SK-N-SH treated with all-trans-retinoic acid at 6 μM for 48 hours (cell line): Measurements from ENCODE around the gene KCNN2.

Experiments
- ATAC-seq: fragments of 200-7000 bp; cut with Tn5 transposase; 3 replicates; pipeline ENCODE4 v1.9.1; 2020; ENCODE audit warnings: mild to moderate bottlenecking, moderate library complexity
- ARNTL ChIP-seq: fragments of 450-650 bp; formaldehyde crosslinking; IDR thresholded peaks from 2 replicates; pipeline ENCODE4 v1.5.0; 2020; ENCODE audit warnings: low read depth, mild to moderate bottlenecking, moderate library complexity, borderline replicate concordance
- BACH2 ChIP-seq: fragments of 250-450 bp; sonication (Bioruptor Pico); IDR thresholded peaks from 2 replicates; pipeline ENCODE4 v1.9.0; 2021; ENCODE audit warnings: mild to moderate bottlenecking, borderline replicate concordance
- CSDC2 ChIP-seq: fragments of 250-450 bp; sonication (Bioruptor Pico); IDR thresholded peaks from 2 replicates; pipeline ENCODE4 v1.5.0; 2020; ENCODE audit warnings: mild to moderate bottlenecking, moderate library complexity
- ESRRG ChIP-seq: fragments of 250-450 bp; sonication (Bioruptor Pico); IDR thresholded peaks from 2 replicates; pipeline ENCODE4 v1.6.1; 2021; ENCODE audit warnings: mild to moderate bottlenecking
- OSR1 ChIP-seq: fragments of 250-450 bp; sonication (Bioruptor Pico); IDR thresholded peaks from 2 replicates; pipeline ENCODE4 v1.8.0; 2022; ENCODE audit warnings: moderate library complexity, mild to moderate bottlenecking, inconsistent platforms
- PPARA ChIP-seq: fragments of 250-450 bp; sonication (Bioruptor Pico); IDR thresholded peaks from 2 replicates; pipeline ENCODE4 v1.5.0; 2020; ENCODE audit warnings: mild to moderate bottlenecking, borderline replicate concordance
- RARB ChIP-seq: fragments of 250-450 bp; sonication (Bioruptor Pico); IDR thresholded peaks from 2 replicates; pipeline ENCODE4 v1.8.0; 2021; ENCODE audit warnings: mild to moderate bottlenecking, moderate library complexity
- SNAI2 ChIP-seq: fragments of 250-450 bp; sonication (Bioruptor Pico); IDR thresholded peaks from 2 replicates; pipeline ENCODE4 v1.5.0; 2020; ENCODE audit warnings: mild to moderate bottlenecking, moderate library complexity
- TCF4 ChIP-seq: fragments of 250-450 bp; sonication (Bioruptor Pico); IDR thresholded peaks from 2 replicates; pipeline ENCODE4 v1.8.0; 2021; ENCODE audit warnings: mild to moderate bottlenecking, moderate library complexity, borderline replicate concordance
- TOX ChIP-seq: fragments of 250-450 bp; sonication (Bioruptor Pico); IDR thresholded peaks from 2 replicates; pipeline ENCODE4 v1.8.0; 2021; ENCODE audit warnings: mild to moderate bottlenecking, moderate library complexity, borderline replicate concordance
- ZC3H10 ChIP-seq: fragments of 250-450 bp; sonication (Bioruptor Pico); IDR thresholded peaks from 2 replicates; pipeline ENCODE4 v1.5.1; 2021; ENCODE audit warnings: mild to moderate bottlenecking, moderate library complexity
- ZFP3 ChIP-seq: fragments of 250-450 bp; sonication (Bioruptor Pico); IDR thresholded peaks from 2 replicates; pipeline ENCODE4 v1.5.0; 2020; ENCODE audit warnings: mild to moderate bottlenecking, moderate library complexity
- ZFP30 ChIP-seq: fragments of 450-650 bp; formaldehyde crosslinking; IDR thresholded peaks from 2 replicates; pipeline ENCODE4 v1.5.0; 2022; ENCODE audit warnings: mild to moderate bottlenecking, moderate library complexity
- ZNF565 ChIP-seq: fragments of 450-650 bp; formaldehyde crosslinking; conservative IDR thresholded peaks from 2 replicates; pipeline ENCODE4 v1.5.0; 2020; ENCODE audit warnings: low read depth, mild to moderate bottlenecking, moderate library complexity
- ZNF70 ChIP-seq: fragments of 450-650 bp; formaldehyde crosslinking; IDR thresholded peaks from 2 replicates; pipeline ENCODE4 v1.5.0; 2020; ENCODE audit warnings: mild to moderate bottlenecking, moderate library complexity
- ZNF8 ChIP-seq: fragments of 450-650 bp; formaldehyde crosslinking; IDR thresholded peaks from 2 replicates; pipeline ENCODE4 v1.5.0; 2020; ENCODE audit warnings: mild to moderate bottlenecking, moderate library complexity
- TF ChIP-seq, protein P1 (sequence below): fragments of 250-450 bp; sonication (Bioruptor Pico); IDR thresholded peaks from 2 replicates; pipeline ENCODE4 v1.8.0; 2021; ENCODE audit warnings: low read depth, mild to moderate bottlenecking, moderate library complexity, borderline replicate concordance
- TF ChIP-seq, protein P2 (sequence below): fragments of 250-450 bp; sonication (Bioruptor Pico); IDR thresholded peaks from 2 replicates; pipeline ENCODE4 v1.8.0; 2020; ENCODE audit warnings: mild to moderate bottlenecking, moderate library complexity, borderline replicate concordance
- TF ChIP-seq, protein P3 (sequence below): fragments of 250-450 bp; sonication (Bioruptor Pico); IDR thresholded peaks from 2 replicates; pipeline ENCODE4 v1.5.0; 2020; ENCODE audit warnings: mild to moderate bottlenecking, moderate library complexity
- TF ChIP-seq, protein P4 (sequence below): fragments of 250-450 bp; sonication (Bioruptor Pico); IDR thresholded peaks from 2 replicates; pipeline ENCODE4 v1.5.1; 2020; ENCODE audit warnings: low read depth, mild to moderate bottlenecking, moderate library complexity

KCNN2 gene

DNA sequence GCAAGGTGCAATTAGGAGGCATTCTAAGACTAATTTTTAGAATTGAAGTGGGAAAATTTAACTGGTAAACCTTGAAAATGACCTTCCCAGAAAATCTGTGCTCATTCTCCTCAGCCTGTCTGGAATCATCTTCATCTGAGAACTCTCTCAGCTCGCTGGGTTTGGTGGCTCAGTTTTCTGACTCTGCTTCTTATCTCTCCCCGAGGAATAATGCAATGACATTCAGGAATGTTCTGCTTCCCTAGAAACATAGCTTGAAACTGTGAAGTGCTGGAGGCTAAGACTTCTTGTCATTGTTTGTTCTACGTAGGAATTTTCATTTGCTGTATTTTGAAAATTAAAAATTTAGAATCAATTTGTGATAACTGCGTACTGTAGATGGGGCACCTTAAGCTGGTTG is 86.6 kb downstream of the KCNN2 start:
- no peak for ATAC-seq
- no peak for TF ChIP-seq BACH2 (CRISPR knock-in tag)
- TF ChIP-seq TCF4 (CRISPR knock-in tag) = no peak
- TF ChIP-seq ARNTL (CRISPR knock-in tag) = no peak
- TF ChIP-seq, protein P1, sequence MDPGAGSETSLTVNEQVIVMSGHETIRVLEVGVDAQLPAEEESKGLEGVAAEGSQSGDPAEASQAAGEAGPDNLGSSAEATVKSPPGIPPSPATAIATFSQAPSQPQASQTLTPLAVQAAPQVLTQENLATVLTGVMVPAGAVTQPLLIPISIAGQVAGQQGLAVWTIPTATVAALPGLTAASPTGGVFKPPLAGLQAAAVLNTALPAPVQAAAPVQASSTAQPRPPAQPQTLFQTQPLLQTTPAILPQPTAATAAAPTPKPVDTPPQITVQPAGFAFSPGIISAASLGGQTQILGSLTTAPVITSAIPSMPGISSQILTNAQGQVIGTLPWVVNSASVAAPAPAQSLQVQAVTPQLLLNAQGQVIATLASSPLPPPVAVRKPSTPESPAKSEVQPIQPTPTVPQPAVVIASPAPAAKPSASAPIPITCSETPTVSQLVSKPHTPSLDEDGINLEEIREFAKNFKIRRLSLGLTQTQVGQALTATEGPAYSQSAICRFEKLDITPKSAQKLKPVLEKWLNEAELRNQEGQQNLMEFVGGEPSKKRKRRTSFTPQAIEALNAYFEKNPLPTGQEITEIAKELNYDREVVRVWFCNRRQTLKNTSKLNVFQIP (CRISPR knock-in tag) = no peak
- no peak for TF ChIP-seq ZFP3 (CRISPR knock-in tag)
- TF ChIP-seq TOX (CRISPR knock-in tag) = no peak
- TF ChIP-seq PPARA (CRISPR knock-in tag) = no peak
- no peak for TF ChIP-seq ZNF8 (CRISPR knock-in tag)
- no peak for TF ChIP-seq ZNF565 (CRISPR knock-in tag)
- TF ChIP-seq SNAI2 (CRISPR knock-in tag) = no peak
- TF ChIP-seq, protein P2, sequence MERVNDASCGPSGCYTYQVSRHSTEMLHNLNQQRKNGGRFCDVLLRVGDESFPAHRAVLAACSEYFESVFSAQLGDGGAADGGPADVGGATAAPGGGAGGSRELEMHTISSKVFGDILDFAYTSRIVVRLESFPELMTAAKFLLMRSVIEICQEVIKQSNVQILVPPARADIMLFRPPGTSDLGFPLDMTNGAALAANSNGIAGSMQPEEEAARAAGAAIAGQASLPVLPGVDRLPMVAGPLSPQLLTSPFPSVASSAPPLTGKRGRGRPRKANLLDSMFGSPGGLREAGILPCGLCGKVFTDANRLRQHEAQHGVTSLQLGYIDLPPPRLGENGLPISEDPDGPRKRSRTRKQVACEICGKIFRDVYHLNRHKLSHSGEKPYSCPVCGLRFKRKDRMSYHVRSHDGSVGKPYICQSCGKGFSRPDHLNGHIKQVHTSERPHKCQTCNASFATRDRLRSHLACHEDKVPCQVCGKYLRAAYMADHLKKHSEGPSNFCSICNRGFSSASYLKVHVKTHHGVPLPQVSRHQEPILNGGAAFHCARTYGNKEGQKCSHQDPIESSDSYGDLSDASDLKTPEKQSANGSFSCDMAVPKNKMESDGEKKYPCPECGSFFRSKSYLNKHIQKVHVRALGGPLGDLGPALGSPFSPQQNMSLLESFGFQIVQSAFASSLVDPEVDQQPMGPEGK = no peak
- TF ChIP-seq, protein P3, sequence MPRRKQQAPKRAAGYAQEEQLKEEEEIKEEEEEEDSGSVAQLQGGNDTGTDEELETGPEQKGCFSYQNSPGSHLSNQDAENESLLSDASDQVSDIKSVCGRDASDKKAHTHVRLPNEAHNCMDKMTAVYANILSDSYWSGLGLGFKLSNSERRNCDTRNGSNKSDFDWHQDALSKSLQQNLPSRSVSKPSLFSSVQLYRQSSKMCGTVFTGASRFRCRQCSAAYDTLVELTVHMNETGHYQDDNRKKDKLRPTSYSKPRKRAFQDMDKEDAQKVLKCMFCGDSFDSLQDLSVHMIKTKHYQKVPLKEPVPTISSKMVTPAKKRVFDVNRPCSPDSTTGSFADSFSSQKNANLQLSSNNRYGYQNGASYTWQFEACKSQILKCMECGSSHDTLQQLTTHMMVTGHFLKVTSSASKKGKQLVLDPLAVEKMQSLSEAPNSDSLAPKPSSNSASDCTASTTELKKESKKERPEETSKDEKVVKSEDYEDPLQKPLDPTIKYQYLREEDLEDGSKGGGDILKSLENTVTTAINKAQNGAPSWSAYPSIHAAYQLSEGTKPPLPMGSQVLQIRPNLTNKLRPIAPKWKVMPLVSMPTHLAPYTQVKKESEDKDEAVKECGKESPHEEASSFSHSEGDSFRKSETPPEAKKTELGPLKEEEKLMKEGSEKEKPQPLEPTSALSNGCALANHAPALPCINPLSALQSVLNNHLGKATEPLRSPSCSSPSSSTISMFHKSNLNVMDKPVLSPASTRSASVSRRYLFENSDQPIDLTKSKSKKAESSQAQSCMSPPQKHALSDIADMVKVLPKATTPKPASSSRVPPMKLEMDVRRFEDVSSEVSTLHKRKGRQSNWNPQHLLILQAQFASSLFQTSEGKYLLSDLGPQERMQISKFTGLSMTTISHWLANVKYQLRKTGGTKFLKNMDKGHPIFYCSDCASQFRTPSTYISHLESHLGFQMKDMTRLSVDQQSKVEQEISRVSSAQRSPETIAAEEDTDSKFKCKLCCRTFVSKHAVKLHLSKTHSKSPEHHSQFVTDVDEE (CRISPR knock-in tag) = no peak
- TF ChIP-seq, protein P4, sequence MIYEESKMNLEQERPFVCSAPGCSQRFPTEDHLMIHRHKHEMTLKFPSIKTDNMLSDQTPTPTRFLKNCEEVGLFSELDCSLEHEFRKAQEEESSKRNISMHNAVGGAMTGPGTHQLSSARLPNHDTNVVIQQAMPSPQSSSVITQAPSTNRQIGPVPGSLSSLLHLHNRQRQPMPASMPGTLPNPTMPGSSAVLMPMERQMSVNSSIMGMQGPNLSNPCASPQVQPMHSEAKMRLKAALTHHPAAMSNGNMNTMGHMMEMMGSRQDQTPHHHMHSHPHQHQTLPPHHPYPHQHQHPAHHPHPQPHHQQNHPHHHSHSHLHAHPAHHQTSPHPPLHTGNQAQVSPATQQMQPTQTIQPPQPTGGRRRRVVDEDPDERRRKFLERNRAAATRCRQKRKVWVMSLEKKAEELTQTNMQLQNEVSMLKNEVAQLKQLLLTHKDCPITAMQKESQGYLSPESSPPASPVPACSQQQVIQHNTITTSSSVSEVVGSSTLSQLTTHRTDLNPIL (CRISPR knock-in tag) = no peak

DNA sequence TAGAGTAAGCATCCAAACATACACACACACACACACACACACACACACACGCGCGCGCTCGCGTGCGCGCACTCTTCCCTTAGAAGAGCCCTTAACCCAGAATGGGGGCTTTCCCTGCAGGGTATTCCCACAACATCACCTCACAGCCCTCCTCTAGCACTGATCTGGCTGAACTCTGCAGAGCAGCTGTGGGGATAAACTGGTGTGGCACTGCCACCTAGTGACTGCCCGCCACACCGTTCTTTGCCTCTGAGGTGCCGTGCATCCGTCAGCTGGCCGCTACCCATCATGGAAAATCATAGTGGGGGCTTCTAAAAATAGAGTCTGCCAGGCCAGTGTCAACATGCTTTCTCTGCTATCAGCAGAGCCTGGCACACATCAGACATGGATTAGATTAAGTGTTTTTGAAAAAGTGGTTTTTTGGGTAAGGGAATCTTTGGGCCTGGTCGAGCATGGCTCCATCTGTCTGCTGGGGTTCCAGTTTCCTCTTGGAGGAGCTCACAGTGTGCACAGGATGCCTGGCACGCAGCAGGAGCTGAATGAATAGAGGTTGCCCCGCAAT is 88.1 kb downstream of the KCNN2 start:
- peak; percentile 100 for ATAC-seq
- no peak for TF ChIP-seq RARB (CRISPR knock-in tag)
- TF ChIP-seq ZNF70 (CRISPR knock-in tag) = no peak
- TF ChIP-seq ZNF8 (CRISPR knock-in tag) = no peak
- no peak for TF ChIP-seq ZFP3 (CRISPR knock-in tag)
- TF ChIP-seq, protein P3 (CRISPR knock-in tag) = no peak

DNA sequence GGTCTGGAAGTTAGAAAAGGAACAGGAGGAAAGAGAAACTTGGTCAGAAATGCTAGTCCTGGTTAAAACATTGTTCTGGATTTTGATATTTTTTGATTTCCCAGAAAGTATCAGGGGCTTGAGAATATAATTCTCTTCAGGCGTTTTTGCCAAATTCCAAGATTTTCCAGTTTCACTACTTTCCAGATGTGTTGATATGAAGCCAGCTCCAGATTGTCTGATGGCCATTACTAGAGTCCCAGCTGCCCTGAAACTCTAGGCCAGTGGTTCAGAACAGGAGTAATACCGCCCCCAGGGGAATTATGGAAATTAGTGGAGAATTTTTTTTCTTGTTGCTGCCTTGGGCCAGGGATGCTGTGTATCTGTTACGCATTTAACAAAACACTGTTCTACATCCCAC is 88.6 kb downstream of the KCNN2 start:
- no peak for TF ChIP-seq OSR1 (CRISPR knock-in tag)
- no peak for TF ChIP-seq PPARA (CRISPR knock-in tag)
- no peak for TF ChIP-seq ZC3H10 (CRISPR knock-in tag)
- no peak for TF ChIP-seq TCF4 (CRISPR knock-in tag)
- no peak for TF ChIP-seq ESRRG (CRISPR knock-in tag)
- TF ChIP-seq TOX (CRISPR knock-in tag) = no peak
- no peak for TF ChIP-seq RARB (CRISPR knock-in tag)
- no peak for TF ChIP-seq CSDC2 (CRISPR knock-in tag)
- TF ChIP-seq, protein P4 (CRISPR knock-in tag) = no peak
- no peak for TF ChIP-seq ZFP30 (CRISPR knock-in tag)
- TF ChIP-seq ZNF70 (CRISPR knock-in tag) = no peak
- TF ChIP-seq, protein P2 = no peak
- TF ChIP-seq ZFP3 (CRISPR knock-in tag) = no peak
- TF ChIP-seq ZNF565 (CRISPR knock-in tag) = no peak
- TF ChIP-seq SNAI2 (CRISPR knock-in tag) = no peak
- ATAC-seq = peak; percentile 71
